H9 (cell line): ENCODE measurements around the gene TOR4A. TPM values are rescaled to one million over a fixed set of nuclear protein-coding genes. Genes with fewer than 3 reads are reported as not detected.

ENCODE experiments used
- DNase-seq: peaks from one replicate; pipeline ENCODE4 v3.0.0-alpha.2; 2017
- H2AFZ ChIP-seq: one replicate; pipeline ENCODE4 v1.6.1; 2013; ENCODE audit warnings: mild to moderate bottlenecking, low read length, control low read depth, moderate library complexity
- H2AK5ac ChIP-seq: 2 replicates; pipeline ENCODE4 v1.6.1; 2013; ENCODE audit warnings: low read length, control low read depth, mixed read lengths; ENCODE audit not compliant: insufficient read length
- H2BK120ac ChIP-seq: one replicate; pipeline ENCODE4 v1.6.1; 2013; ENCODE audit warnings: low read depth, mild to moderate bottlenecking, low read length, control low read depth, inconsistent platforms; ENCODE audit not compliant: poor library complexity, severe bottlenecking
- H2BK12ac ChIP-seq: 2 replicates; pipeline ENCODE4 v1.6.1; 2013; ENCODE audit warnings: low read length, control low read depth, mixed read lengths, low read depth; ENCODE audit not compliant: insufficient read length
- H2BK15ac ChIP-seq: 2 replicates; pipeline ENCODE4 v1.6.1; 2013; ENCODE audit warnings: low read depth, low read length, control low read depth
- H2BK20ac ChIP-seq: one replicate; pipeline ENCODE4 v1.6.1; 2013; ENCODE audit warnings: low read depth, mild to moderate bottlenecking, low read length, control low read depth, inconsistent platforms; ENCODE audit not compliant: poor library complexity, severe bottlenecking
- H2BK5ac ChIP-seq: 2 replicates; pipeline ENCODE4 v1.6.1; 2013; ENCODE audit warnings: low read length, control low read depth, mixed read lengths; ENCODE audit not compliant: insufficient read length
- H3K14ac ChIP-seq: 2 replicates; pipeline ENCODE4 v1.6.1; 2013; ENCODE audit warnings: low read length, control low read depth; ENCODE audit not compliant: insufficient read depth
- H3K18ac ChIP-seq: 2 replicates; pipeline ENCODE4 v1.6.1; 2013; ENCODE audit warnings: low read depth, mild to moderate bottlenecking, mixed read lengths, low read length, control low read depth; ENCODE audit not compliant: insufficient read length
- H3K23ac ChIP-seq: 2 replicates; pipeline ENCODE4 v1.6.1; 2013; ENCODE audit warnings: low read length, control low read depth, mixed read lengths, low read depth; ENCODE audit not compliant: insufficient read length
- H3K23me2 ChIP-seq: 2 replicates; pipeline ENCODE4 v1.6.1; 2013; ENCODE audit warnings: low read depth, mild to moderate bottlenecking, mixed read lengths, low read length, control low read depth; ENCODE audit not compliant: insufficient read length, poor library complexity, severe bottlenecking
- H3K27ac ChIP-seq: 2 replicates; pipeline ENCODE4 v1.5.1; 2013; ENCODE audit warnings: low read length, control low read depth, mixed read lengths, low read depth; ENCODE audit not compliant: insufficient read length
- H3K27me3 ChIP-seq: 2 replicates; pipeline ENCODE4 v1.6.1; 2013; ENCODE audit warnings: low read length, control low read depth, inconsistent platforms; ENCODE audit not compliant: insufficient read depth
- H3K4ac ChIP-seq: 2 replicates; pipeline ENCODE4 v1.6.1; 2013; ENCODE audit warnings: low read depth, mild to moderate bottlenecking, control low read depth, inconsistent platforms, low read length, moderate library complexity
- H3K4me1 ChIP-seq: 2 replicates; pipeline ENCODE4 v1.6.1; 2013; ENCODE audit warnings: low read length, control low read depth, inconsistent platforms; ENCODE audit not compliant: insufficient read depth
- H3K4me2 ChIP-seq: 2 replicates; pipeline ENCODE4 v1.6.1; 2013; ENCODE audit warnings: low read length, control low read depth, mixed read lengths; ENCODE audit not compliant: insufficient read length, insufficient read depth
- H3K56ac ChIP-seq: 2 replicates; pipeline ENCODE4 v1.6.1; 2013; ENCODE audit warnings: low read depth, mild to moderate bottlenecking, mixed read lengths, low read length, control low read depth; ENCODE audit not compliant: insufficient read length
- H3K79me1 ChIP-seq: 2 replicates; pipeline ENCODE4 v1.6.1; 2013; ENCODE audit warnings: low read depth, mild to moderate bottlenecking, moderate library complexity, low read length, control low read depth, inconsistent platforms; ENCODE audit not compliant: insufficient read depth, poor library complexity, severe bottlenecking
- H3K79me2 ChIP-seq: 2 replicates; pipeline ENCODE4 v1.6.1; 2013; ENCODE audit warnings: low read length, control low read depth, inconsistent platforms; ENCODE audit not compliant: insufficient read depth
- H3K9ac ChIP-seq: 2 replicates; pipeline ENCODE4 v1.6.1; 2013; ENCODE audit warnings: low read length, control low read depth, mixed read lengths; ENCODE audit not compliant: insufficient read length; ENCODE audit errors: extremely low read depth
- H3K9me3 ChIP-seq: one replicate; pipeline ENCODE4 v1.6.1; 2013; ENCODE audit warnings: low read depth, low read length, inconsistent platforms; ENCODE audit not compliant: control insufficient read depth
- H3T11ph ChIP-seq: one replicate; pipeline ENCODE4 v1.6.1; 2013; ENCODE audit warnings: mild to moderate bottlenecking, low read length, control low read depth, inconsistent platforms
- H4K20me1 ChIP-seq: one replicate; pipeline ENCODE4 v1.6.1; 2013; ENCODE audit not compliant: control insufficient read depth, insufficient read length, insufficient read depth
- H4K5ac ChIP-seq: 2 replicates; pipeline ENCODE4 v1.6.1; 2013; ENCODE audit warnings: low read depth, mild to moderate bottlenecking, mixed read lengths, low read length, control low read depth; ENCODE audit not compliant: insufficient read length
- H4K8ac ChIP-seq: replicated peaks from 2 replicates; pipeline ENCODE4 v1.6.1; 2013; ENCODE audit warnings: low read length, control low read depth, mixed read lengths, low read depth; ENCODE audit not compliant: insufficient read length
- H4K91ac ChIP-seq: 2 replicates; pipeline ENCODE4 v1.6.1; 2013; ENCODE audit warnings: low read depth, mild to moderate bottlenecking, moderate library complexity, mixed read lengths, low read length, control low read depth; ENCODE audit not compliant: insufficient read length
- H3K27ac Mint-ChIP-seq, 3 experiments: 2 replicates in 2 of 3; 3 replicates in 1 of 3; pipeline ENCODE4 v1.8.0; 2020 to 2021; ENCODE audit warnings: mixed read lengths in 3 of 3, mild to moderate bottlenecking in 1 of 3, moderate library complexity in 1 of 3
- H3K27me3 Mint-ChIP-seq: 2 replicates; pipeline ENCODE4 v1.8.0; 2021; ENCODE audit warnings: low read depth, mild to moderate bottlenecking, moderate library complexity, mixed read lengths
- H3K36me3 Mint-ChIP-seq, 3 experiments: 2 replicates in 2 of 3; 3 replicates in 1 of 3; pipeline ENCODE4 v1.8.0; 2020 to 2021; ENCODE audit warnings: low read depth in 3 of 3, mixed read lengths in 3 of 3; ENCODE audit not compliant: insufficient read depth in 1 of 3
- H3K4me1 Mint-ChIP-seq, 2 experiments: 2 replicates each; pipeline ENCODE4 v1.8.0; 2020; ENCODE audit warnings: mixed read lengths in 2 of 2
- H3K4me3 Mint-ChIP-seq, 2 experiments: 2 replicates in 1 of 2; 3 replicates in 1 of 2; pipeline ENCODE4 v1.8.0; 2020 to 2021; ENCODE audit warnings: mild to moderate bottlenecking in 2 of 2, mixed read lengths in 2 of 2, moderate library complexity in 1 of 2
- H3K9me3 Mint-ChIP-seq, 2 experiments: 2 replicates in 1 of 2; 3 replicates in 1 of 2; pipeline ENCODE4 v1.8.0; 2020; ENCODE audit warnings: mild to moderate bottlenecking in 2 of 2, mixed read lengths in 2 of 2, moderate library complexity in 1 of 2
- WGBS: extraction: QIAGEN DNeasy Blood & Tissue Kit; methylation state at CpG from one replicate; pipeline ENCODE4 v1.1.7; 2013; ENCODE audit warnings: missing lambda C conversion rate, low lambda C conversion rate, mixed read lengths; ENCODE audit not compliant: insufficient read length; ENCODE audit errors: extremely low coverage; 5-methylcytosine and 5-hydroxymethylcytosine counted together
- total RNA-seq: library from RNA; stranded (reverse); gene quantifications from 2 replicates; pipeline ENCODE4 v1.2.1, GENCODE V29; 2021
- TF ChIP-seq, protein P1 (sequence below): fragments of 200-600 bp; sonication (generic); conservative IDR thresholded peaks from 3 replicates; pipeline ENCODE4 v1.8.0; 2021; ENCODE audit warnings: antibody characterized with exemption, mild to moderate bottlenecking

TOR4A gene
- total RNA-seq, 1 experiment from 2014 or later, result 6.2 TPM

GRCh38 chr9:137293482-137294090, 16.1 kb downstream of the TOR4A start:
- Histone ChIP-seq H4K8ac (no peak overlapping the region), H2BK120ac (no peak overlapping the region), H3T11ph (no peak overlapping the region), H3K9me3 (no peaks in the 10 kb centered on the region), H3K18ac (no peak overlapping the region), H3K4me2 (no peak overlapping the region), H4K20me1 (no peaks in the 10 kb centered on the region), H4K5ac (no peak overlapping the region), H3K4me1 (peaks cover 3% of the 10 kb centered on the region; the same call in 1 of the 2 replicates), H3K14ac (no peak overlapping the region), H3K79me1 (no peaks in the 10 kb centered on the region), H2BK12ac (no peak overlapping the region), H3K27me3 (peaks cover 5% of the 10 kb centered on the region; the same call in 1 of the 2 replicates), H3K23me2 (peaks cover 3% of the 10 kb centered on the region), H3K23ac (no peak overlapping the region), H2AFZ (no peak overlapping the region), H3K56ac (no peak overlapping the region), H2AK5ac (no peak overlapping the region), H3K79me2 (no peaks in the 10 kb centered on the region), H4K91ac (no peak overlapping the region), H2BK5ac (no peak overlapping the region), H2BK20ac (no peak overlapping the region), H3K4ac (no peak overlapping the region), H3K27ac (no peak overlapping the region), H2BK15ac (no peak overlapping the region), H3K9ac (no peak overlapping the region)
- Mint-ChIP-seq H3K4me1 (peaks cover 18 to 27% of the 10 kb centered on the region in 2 experiments), H3K9me3 (peaks cover 3 to 9% of the 10 kb centered on the region in 2 experiments), H3K36me3 (peaks cover 0 to 4% (median 3%) of the 10 kb centered on the region in 3 experiments; a peak in 3 of 7 replicates), H3K27me3 (peaks cover 40% of the 10 kb centered on the region), H3K27ac (no peak overlapping the region), H3K4me3 (peak overlapping the region in 1 of 2 experiments; percentile 41; a peak in 1 of 5 replicates)
- TF ChIP-seq, protein P1, sequence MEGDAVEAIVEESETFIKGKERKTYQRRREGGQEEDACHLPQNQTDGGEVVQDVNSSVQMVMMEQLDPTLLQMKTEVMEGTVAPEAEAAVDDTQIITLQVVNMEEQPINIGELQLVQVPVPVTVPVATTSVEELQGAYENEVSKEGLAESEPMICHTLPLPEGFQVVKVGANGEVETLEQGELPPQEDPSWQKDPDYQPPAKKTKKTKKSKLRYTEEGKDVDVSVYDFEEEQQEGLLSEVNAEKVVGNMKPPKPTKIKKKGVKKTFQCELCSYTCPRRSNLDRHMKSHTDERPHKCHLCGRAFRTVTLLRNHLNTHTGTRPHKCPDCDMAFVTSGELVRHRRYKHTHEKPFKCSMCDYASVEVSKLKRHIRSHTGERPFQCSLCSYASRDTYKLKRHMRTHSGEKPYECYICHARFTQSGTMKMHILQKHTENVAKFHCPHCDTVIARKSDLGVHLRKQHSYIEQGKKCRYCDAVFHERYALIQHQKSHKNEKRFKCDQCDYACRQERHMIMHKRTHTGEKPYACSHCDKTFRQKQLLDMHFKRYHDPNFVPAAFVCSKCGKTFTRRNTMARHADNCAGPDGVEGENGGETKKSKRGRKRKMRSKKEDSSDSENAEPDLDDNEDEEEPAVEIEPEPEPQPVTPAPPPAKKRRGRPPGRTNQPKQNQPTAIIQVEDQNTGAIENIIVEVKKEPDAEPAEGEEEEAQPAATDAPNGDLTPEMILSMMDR, result no peak
- WGBS, result no CpG with 5 or more reads among the region's 29 CpGs
- no peak for DNase-seq
